Measurements from ENCODE around the gene PEX1.
"Not testable (repeated sequence)": the region's sequence is repeated elsewhere in the genome, so short reads cannot be mapped to it uniquely, and the experiment has no call there.

The PEX1 gene

GRCh38 chr7:92503767-92504166, 24.6 kb downstream of the PEX1 start:
- no peak for DNase-seq

DNA sequence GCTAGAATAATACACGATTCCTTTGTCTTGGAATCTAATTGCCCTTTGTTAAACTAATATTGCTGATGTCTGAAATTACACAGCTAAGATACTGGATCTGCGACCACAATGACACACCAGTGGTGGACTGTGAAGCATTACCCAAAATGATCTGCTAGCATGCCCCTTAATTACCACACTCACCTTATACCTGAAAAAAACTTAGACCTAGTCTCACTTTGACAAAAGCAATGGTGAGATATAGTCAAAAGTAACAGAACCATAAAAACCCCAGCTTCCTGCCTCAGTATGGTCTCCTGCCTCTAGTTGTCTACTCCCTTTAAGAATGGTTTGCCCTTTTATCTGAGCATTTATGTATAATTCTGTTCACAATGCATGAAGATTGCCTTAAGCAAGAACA, 29.8 kb downstream of the PEX1 start:
- DNase-seq = no peak

DNA sequence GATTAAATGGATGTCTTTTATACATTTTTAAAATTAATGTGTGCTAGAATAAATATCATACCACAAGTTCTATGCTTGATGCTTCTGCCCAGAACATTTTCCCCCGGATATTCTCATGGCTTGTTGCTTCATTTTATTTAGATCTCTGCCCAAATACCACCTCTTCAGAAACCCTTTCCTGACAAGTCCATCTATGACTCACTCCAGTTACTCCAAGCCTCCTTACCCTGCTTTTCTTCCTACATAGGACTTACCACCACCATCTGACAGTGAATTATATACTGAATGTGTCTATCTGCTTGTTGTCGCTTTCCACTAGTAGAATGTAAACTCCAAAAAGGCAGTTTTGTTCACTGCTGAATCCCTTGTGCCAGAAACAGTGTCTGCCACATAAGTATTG, 31.4 kb downstream of the PEX1 start:
- DNase-seq = no peak

- no peak for DNase-seq
Measured at GRCh38 chr7:92489634-92490033, 38.7 kb downstream of the PEX1 start.

- DNase-seq = no peak
Measured at GRCh38 chr7:92487804-92488203, 40.5 kb downstream of the PEX1 start.

- no peak for DNase-seq
Measured at GRCh38 chr7:92485974-92486373, 42.3 kb downstream of the PEX1 start.

GRCh38 chr7:92485267-92485892, 42.9 kb downstream of the PEX1 start:
- no peak for DNase-seq

DNA sequence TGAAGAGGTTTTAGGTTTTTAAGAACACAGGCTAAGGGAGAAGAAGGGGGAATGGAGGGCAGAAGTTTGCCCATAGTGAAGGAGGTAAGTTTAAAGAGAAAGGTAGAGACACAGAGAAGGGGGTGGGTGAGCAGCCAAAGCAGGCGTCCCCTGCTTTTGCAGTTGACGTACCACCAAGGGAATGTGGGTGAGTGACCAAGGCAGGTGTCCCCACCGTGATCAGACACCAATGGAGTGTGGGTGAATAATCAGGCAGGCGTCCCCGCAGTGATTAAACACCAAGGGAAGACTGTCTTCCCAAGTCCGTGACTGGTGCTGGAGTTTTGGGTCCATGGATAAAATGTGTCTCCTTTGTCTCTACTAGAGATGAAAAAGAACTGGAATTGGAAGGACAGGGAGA, 44.1 kb downstream of the PEX1 start:
- not testable (repeated sequence) for DNase-seq

DNA sequence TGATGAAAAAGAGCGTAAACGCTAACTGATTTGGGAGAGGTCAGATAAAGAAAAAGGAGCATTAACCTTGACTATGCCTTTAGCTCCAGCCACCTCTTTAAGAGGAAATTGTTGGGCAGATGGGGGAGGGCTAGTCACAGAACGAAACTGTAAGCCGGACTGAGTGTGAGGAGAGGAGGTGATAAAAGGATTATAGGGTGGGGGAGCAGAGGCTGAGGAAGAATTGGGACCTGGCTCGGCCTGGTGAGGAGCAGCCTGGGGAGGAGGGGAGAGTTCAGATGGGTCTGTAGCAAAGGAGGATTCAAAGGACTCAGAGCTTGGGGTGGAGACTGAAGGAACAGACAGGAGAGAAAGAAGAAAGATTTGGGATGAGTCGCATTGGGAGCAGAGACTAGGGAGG, 44.7 kb downstream of the PEX1 start:
- not testable (repeated sequence) for DNase-seq

GRCh38 chr7:92479146-92479545, 49.2 kb downstream of the PEX1 start:
- DNase-seq = not testable (repeated sequence)

- no peak for DNase-seq
Measured at GRCh38 chr7:92478711-92479110, 49.6 kb downstream of the PEX1 start.

DNA sequence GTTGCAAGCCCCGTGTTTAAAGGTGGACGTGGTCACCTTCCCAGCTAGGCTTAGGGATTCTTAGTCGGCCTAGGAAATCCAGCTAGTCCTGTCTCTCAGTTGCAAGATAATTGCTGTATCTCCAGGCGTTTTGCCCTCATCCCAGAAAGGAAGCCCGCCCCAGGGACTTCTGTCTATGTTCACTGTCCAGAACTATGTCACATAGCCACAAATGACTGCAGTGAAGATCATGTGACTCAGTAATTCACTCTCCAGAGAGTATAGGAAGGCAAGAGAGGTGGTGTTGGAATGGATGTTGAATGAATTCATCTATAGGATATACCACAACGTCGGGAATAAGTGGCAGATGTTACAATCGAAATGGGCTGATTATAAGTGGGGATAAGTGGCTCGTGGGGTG, 50.2 kb downstream of the PEX1 start:
- DNase-seq = peak; percentile 9

DNA sequence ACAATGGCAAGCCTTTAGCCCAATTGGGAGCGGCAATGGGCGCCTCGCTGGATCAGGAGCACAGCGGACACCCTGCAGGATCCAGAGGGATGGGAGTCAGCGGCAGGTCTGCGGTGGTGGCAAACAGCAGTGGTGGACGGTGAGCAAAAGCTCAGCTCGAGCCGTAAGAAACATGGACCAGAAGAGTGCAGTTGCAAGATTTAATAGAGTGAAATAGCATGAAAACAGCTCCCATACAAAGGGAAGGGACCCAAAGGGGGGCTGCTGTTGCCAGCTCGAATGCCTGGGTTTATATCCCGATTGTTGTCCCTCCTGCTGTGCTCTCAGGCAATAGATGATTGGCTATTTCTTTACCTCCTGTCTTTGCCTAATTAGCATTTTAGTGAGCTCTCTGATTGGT, 50.6 kb downstream of the PEX1 start, which contains the start of gene ERVW-1:
ERVW-1 (minus strand) TSS at position 266 of the 400 bp plus-strand sequence. CDS start 7,565 bp downstream, outside the sequence.
- not testable (repeated sequence) for DNase-seq

DNA sequence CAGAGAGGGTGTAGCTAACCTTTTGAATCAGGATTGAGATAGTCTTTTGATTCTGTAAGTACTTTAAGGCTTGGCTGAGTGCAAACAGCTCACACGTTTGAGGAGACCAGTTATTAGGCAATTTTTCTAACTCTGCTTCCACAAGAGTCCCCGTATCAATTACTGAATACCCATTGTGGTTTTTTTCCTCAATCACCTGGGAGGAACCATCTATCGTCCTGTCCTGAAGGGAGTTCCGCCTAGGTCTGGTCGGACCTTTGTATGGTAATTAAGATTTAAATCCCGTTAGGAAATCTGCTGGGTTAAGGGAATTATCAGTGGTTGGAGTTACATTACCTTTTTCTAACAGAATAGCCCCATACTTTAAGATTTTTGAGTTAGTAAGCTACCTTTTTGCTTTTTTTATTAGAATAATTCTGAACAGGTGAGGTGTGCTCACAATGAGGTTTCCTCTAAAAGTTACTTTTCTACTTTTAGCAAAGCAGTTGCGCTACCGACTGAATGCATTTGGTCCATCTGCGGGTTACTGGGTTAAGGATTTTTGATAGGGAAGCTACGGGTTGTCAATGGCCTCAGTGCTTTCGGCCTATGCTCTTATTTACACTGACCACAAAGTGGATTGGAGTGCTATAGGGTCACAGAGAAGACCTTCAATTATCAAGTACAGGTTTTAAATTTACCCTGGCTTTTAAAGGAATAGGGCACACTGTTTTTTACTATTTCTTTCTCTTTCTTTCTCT, 52.3 kb downstream of the PEX1 start:
- not testable (repeated sequence) for DNase-seq

DNA sequence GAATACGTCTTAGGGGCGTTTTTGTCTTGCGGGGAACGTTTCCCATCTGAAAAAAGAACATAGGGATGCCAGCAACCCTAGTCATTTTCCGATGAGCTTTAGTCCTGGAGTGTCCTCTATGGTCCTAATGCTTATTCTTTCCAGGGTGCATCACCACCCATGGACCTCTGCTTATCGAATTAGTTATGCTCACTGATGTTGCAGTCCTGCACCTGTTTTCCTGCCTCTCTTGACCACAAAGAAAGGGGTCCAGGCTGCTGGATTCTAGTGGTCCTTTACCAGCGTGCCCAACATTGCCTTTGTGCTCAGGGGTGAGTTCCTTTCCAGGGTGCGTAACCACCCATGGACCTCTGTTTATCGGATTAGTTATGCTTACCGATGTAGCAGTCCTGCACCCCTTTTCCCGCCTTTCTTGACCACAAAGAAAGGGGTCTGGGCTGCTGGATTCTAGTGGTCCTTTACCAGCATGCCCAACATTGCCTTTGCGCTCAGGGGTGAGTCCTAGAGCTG, 53.0 kb downstream of the PEX1 start:
- DNase-seq = not testable (repeated sequence)

- not testable (repeated sequence) for DNase-seq
Measured at GRCh38 chr7:92473989-92474388, 54.3 kb downstream of the PEX1 start.

- DNase-seq = not testable (repeated sequence)
Measured at GRCh38 chr7:92468589-92468988, 59.7 kb downstream of the PEX1 start.

DNA sequence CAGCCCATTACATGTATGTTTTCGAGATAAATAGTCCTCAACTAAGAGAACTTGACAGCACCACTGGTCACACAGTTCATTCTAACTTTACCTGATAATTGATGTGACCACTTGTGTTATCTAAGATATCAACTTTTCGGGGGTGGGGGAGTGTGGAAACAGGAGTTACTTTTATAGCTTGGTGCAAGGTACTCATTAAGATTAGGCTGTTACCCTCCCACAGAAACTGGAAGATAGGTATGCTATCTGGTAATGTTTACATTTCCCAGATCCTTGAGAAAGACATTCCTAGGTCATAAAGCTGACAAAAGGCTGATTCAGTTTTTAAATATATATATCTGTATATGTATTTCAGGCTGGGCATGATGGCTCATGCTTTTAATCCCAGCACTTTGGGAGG, 61.6 kb downstream of the PEX1 start:
- DNase-seq = no peak

- DNase-seq = no peak
Measured at GRCh38 chr7:92464515-92464914, 63.8 kb downstream of the PEX1 start.

GRCh38 chr7:92462560-92462959, 65.8 kb downstream of the PEX1 start:
- DNase-seq = no peak

GRCh38 chr7:92461027-92462003, 67.0 kb downstream of the PEX1 start:
- DNase-seq = peak; percentile 49

DNA sequence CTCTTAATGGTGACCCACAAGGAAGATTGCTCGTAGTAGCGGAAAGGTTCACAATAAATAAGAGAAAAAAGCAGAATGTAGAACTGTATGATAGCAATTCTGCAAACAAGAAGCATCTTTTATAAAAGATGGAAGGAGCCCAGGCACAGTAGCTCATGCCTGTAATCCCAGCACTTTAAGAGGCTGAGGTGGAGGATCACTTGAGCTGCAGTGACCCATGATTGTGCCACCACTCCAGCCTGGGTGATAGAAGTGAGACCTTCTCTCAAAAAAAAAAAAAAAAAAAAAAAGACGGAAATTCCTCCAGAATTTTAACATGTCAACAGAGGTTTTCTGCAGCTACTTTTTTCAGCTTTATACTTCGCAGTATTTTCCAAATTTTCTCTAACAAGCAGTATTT, 67.8 kb downstream of the PEX1 start:
- no peak for DNase-seq

DNA sequence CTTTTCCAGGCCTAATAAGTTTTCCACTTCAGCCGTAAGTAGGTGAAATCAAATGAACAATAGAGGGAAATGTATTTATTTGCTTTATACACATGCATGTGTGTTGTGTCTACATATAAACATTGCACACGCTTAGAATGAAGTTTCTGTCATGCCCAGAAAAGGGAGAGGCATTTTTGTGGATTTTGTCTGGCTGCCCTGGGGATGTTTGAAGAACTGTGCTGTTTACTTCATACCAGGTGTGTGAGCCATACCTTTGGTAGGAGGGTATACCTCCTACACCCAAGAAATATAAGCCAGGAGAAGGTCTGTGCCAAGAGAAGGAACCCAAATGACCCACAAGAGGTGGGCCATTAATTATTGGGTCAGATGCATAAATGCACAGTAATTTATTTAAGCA, 68.2 kb downstream of the PEX1 start:
- no peak for DNase-seq
